Activated CD4-positive, alpha-beta T cell treated with anti-CD3 and anti-CD28 coated beads for 48 hours (primary cell): Measurements from ENCODE around the gene OPTC.
"Not testable (repeated sequence)": the region's sequence is repeated elsewhere in the genome, so short reads cannot be mapped to it uniquely, and the experiment has no call there.

ENCODE experiments used
- DNase-seq: peaks from one replicate; pipeline ENCODE4 v3.0.0-alpha.2; 2020

OPTC gene

GRCh38 chr1:203493901-203494300 is at the start of gene OPTC:
TSS of gene OPTC (plus strand) at chr1:203494153. CDS start at chr1:203496006, 1,853 bp downstream.
- DNase-seq, result no peak

- no peak for DNase-seq
Measured at GRCh38 chr1:203444171-203444576, 49.8 kb upstream of the OPTC start.

- DNase-seq, result no peak
Measured at GRCh38 chr1:203447151-203447550, 46.8 kb upstream of the OPTC start.

GRCh38 chr1:203447598-203447997 is 46.4 kb upstream of the OPTC start:
- not testable (repeated sequence) for DNase-seq

- DNase-seq, result no peak
Measured at GRCh38 chr1:203448521-203449061, 45.4 kb upstream of the OPTC start.

- DNase-seq, result no peak
Measured at GRCh38 chr1:203450001-203450400, 44.0 kb upstream of the OPTC start.

- no peak for DNase-seq
Measured at GRCh38 chr1:203450479-203451149, 43.3 kb upstream of the OPTC start.

- DNase-seq, result no peak
Measured at GRCh38 chr1:203451836-203452784, 41.8 kb upstream of the OPTC start.

GRCh38 chr1:203453016-203453415 is 40.9 kb upstream of the OPTC start:
- no peak for DNase-seq

GRCh38 chr1:203453616-203454015 is 40.3 kb upstream of the OPTC start:
- no peak for DNase-seq

GRCh38 chr1:203454986-203455471 is 38.9 kb upstream of the OPTC start:
- DNase-seq, result no peak

GRCh38 chr1:203455706-203456105 is 38.2 kb upstream of the OPTC start:
- no peak for DNase-seq

GRCh38 chr1:203456577-203456976 is 37.4 kb upstream of the OPTC start:
- DNase-seq, result no peak

- no peak for DNase-seq
Measured at GRCh38 chr1:203458078-203458477, 35.9 kb upstream of the OPTC start.

GRCh38 chr1:203459671-203460201 is 34.2 kb upstream of the OPTC start:
- no peak for DNase-seq

- no peak for DNase-seq
Measured at GRCh38 chr1:203461717-203462116, 32.2 kb upstream of the OPTC start.

- no peak for DNase-seq
Measured at GRCh38 chr1:203462143-203462542, 31.8 kb upstream of the OPTC start.

- DNase-seq, result no peak
Measured at GRCh38 chr1:203462878-203463277, 31.1 kb upstream of the OPTC start.

GRCh38 chr1:203463469-203464062 is 30.4 kb upstream of the OPTC start:
- no peak for DNase-seq

- no peak for DNase-seq
Measured at GRCh38 chr1:203464226-203464625, 29.7 kb upstream of the OPTC start.

GRCh38 chr1:203464743-203465142 is 29.2 kb upstream of the OPTC start:
- DNase-seq, result no peak

- DNase-seq, result no peak
Measured at GRCh38 chr1:203465146-203465798, 28.7 kb upstream of the OPTC start.
